Mononuclear cell (primary cell): ENCODE measurements around the gene RND1. TPM values are rescaled to one million over a fixed set of nuclear protein-coding genes. Genes with fewer than 3 reads are reported as not detected.
"Not testable (repeated sequence)": the region's sequence is repeated elsewhere in the genome, so short reads cannot be mapped to it uniquely, and the experiment has no call there.

Source experiments
- H3K27me3 ChIP-seq: 2 replicates; pipeline ENCODE4 v1.6.0; 2011; ENCODE audit warnings: low read length, control low read depth; ENCODE audit not compliant: insufficient read depth
- H3K4me1 ChIP-seq: 2 replicates; pipeline ENCODE4 v1.5.1; 2011; ENCODE audit warnings: mild to moderate bottlenecking, low read length, control low read depth; ENCODE audit not compliant: insufficient read depth
- H3K4me3 ChIP-seq: 2 replicates; pipeline ENCODE4 v1.5.1; 2011; ENCODE audit warnings: mild to moderate bottlenecking, low read length, moderate library complexity
- H3K9me3 ChIP-seq: 2 replicates; pipeline ENCODE4 v1.5.1; 2011; ENCODE audit warnings: low read depth, mild to moderate bottlenecking, control low read depth, low read length
- total RNA-seq: library from RNA; depleted of rRNA; stranded (reverse); fragments of >200 nt; gene quantifications from one replicate; pipeline ENCODE4 v1.2.3, GENCODE V29; 2012

The RND1 gene
- total RNA-seq = 6.2 TPM

DNA sequence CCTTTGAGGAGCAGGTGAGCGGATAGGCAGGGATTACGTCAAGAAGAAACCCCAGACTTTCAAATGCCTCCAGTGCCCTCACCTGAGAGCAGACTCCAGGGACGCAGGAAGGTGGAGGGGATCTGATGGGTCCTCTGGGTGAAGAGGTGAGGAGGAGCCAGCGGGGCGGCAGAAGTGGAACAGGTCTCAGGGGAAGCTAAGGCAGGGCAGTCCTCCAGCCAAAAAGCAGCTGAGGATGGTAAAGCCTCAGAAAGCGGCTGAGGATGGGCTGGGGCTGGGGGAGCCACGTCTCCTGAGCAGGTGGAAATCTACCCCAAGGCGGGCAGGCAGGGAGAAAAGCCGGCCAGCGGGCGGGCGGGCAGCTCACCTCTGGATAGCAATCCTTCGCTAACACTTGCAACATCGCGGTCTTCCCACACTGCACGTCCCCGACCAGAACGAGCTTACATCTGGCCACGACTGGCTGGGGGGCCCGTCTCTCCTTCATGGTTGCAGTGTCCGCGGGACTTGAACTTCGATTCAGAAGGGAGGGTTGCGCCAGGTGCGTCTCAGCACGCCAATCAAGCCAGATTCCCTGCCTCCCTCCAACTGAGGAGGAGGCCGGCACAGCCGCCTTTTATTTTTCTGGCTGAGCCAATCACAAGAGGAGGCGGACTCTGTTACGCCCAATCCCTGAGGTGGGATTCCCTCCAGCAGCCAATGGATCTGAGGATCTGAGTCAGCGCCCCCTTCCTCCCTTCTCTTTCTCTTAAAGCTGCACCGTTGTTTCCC is at the start of gene RND1:
Gene RND1, minus strand, starts transcription at position 590 of the 771 bp plus-strand sequence. Its CDS starts 103 bp downstream, at position 487.
- Histone ChIP-seq H3K27me3 (peaks cover 11% of the 10 kb centered on the region), H3K4me3 (peak within 1 kb of the TSS; percentile 42), H3K9me3 (no peaks in the 10 kb centered on the region)

DNA sequence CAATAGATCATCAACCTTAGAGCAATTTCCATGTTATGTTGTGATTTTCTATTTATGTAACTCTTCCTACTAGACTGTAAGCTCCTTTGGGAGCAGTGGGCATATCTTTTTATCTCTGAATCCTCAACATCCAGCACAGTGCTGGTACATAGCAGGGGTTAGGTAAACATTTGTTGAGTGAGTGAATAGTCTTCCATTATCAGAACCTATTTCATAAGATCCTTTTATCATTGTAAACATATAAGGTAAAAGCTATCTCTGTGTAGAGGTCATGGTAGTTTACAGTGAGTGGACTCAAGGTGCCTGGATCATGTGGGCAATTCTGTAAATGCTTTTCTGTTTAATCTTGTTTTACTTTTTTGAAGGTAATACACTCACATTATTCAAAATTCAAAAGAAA is 44.5 kb upstream of the RND1 start:
- H3K4me3 ChIP-seq = no peak overlapping the region
- H3K4me1 ChIP-seq = no peaks in the 10 kb centered on the region
- no peaks in the 10 kb centered on the region for H3K27me3 ChIP-seq
- H3K9me3 ChIP-seq = no peaks in the 10 kb centered on the region

More for the DNA sequence above, at the start of gene RND1:
- H3K4me1 ChIP-seq = peaks cover 22% of the 10 kb centered on the region

DNA sequence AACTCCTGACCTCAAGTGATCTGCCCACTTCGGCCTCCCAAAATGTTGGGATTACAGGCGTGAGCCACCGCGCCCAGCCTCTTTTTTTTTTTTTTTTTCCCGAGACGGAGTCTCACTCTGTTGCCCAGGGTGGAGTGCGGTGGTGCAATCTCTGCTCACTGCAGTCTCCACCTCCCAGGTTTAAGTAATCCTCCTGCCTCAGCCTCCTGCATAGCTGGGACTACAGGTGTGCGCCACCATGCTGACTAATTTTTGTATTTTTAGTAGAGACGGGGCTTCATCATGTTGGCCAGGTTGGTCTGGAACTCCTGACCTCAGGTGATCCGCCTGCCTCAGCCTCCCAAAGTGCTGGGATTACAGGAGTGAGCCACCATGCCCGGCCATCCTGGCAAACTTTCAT is 44.0 kb upstream of the RND1 start:
- H3K4me3 ChIP-seq, H3K27me3 ChIP-seq, H3K9me3 ChIP-seq, H3K4me1 ChIP-seq: not testable (repeated sequence)

DNA sequence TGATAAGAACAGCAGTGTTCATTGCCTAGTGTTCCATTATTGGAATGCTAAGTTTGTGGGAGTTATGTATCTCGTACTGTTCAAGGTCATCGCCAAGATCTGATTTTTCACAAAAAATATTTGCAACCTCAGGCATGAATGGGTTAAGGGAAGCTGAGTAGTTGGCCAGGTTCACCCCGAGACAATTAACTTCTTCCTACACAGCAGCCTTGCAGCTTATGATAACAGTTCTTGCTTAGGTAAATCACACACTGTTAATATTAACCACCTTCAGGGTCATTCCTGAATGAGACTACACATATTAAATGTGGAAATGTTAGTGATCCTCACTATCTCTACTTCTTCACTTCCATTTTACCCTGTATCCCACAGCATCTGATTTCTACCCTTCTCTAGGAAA is 41.6 kb upstream of the RND1 start:
- H3K4me3 ChIP-seq = no peak overlapping the region
- no peaks in the 10 kb centered on the region for H3K9me3 ChIP-seq
- H3K27me3 ChIP-seq = no peaks in the 10 kb centered on the region
- peaks cover 14% of the 10 kb centered on the region for H3K4me1 ChIP-seq

DNA sequence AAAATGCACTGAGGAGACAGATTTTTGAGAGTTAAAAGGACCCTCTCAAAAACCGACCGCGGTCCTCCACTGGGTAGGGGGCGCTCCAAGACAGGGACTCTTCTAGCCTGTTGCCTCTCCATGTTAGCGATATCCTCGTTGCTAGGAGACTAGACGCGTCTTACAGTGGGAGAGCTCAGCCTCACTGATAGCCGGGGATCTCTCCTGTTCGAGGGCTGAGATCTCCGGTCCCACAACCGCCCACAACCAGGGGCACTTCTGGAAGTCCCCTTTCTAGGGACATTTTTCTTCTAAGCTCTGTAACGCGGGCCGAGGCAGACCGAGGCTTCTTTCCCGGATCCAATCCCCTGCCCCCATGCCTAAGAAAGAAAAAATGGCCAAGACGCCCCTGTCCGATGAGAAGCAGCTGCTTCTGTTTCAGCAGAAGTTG is 38.3 kb upstream of the RND1 start:
- H3K4me3 ChIP-seq = peak overlapping the region; percentile 15
- peaks cover 14% of the 10 kb centered on the region for H3K4me1 ChIP-seq
- no peaks in the 10 kb centered on the region for H3K9me3 ChIP-seq

DNA sequence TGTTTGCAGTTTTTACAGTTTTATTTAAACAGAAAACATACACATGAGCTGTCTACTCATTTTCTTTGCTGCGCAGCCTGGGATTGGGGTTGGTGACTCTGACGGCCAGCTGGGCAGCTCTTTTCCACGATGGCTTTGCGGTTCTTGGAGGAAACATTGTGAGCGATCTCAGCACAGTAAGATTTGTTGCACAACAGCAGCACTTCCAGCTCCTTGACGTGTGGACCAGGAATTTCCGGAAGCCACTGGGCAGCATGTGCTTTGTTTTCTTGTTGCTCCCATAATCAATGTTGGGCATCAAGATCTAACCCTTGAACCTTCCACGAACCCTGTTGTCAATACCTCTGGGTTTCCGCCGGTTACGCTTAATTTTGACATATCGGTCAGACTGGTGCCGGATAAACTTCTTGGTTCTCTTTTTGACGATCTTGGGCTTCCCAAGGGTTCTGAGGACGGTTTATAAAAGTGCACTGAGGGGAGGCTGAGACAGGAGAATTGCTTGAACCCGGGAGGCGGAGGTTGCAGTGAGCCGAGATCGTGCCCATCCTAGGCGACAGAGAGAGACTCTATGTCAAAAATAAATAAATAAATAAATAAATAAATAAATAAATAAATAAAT is 37.8 kb upstream of the RND1 start:
- Histone ChIP-seq H3K27me3 (no peaks in the 10 kb centered on the region), H3K4me1 (peaks cover 14% of the 10 kb centered on the region), H3K9me3 (no peaks in the 10 kb centered on the region), H3K4me3 (no peak overlapping the region)

More for the DNA sequence above, 38.3 kb upstream of the RND1 start:
- no peaks in the 10 kb centered on the region for H3K27me3 ChIP-seq

DNA sequence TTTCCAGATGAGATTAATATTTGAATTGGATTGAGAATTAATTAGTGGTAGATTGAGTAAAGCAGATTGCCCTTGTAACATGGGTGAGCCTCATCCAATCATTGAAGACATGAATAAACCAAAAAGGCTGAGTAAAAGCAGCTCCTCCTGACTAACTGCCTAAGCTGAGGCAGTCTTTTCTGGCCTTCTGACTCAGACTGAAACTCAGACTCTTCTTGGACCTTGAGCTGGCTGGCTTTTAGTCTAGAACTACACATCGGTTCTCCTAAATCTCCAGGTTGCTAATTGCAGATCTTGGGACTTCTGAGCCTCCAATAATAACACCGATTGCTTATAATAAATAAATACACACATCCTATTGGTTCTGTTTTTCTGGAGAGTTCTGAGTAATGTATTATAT is 35.6 kb upstream of the RND1 start:
- Histone ChIP-seq H3K4me3 (no peak overlapping the region), H3K9me3 (no peaks in the 10 kb centered on the region), H3K4me1 (peaks cover 14% of the 10 kb centered on the region), H3K27me3 (no peaks in the 10 kb centered on the region)

DNA sequence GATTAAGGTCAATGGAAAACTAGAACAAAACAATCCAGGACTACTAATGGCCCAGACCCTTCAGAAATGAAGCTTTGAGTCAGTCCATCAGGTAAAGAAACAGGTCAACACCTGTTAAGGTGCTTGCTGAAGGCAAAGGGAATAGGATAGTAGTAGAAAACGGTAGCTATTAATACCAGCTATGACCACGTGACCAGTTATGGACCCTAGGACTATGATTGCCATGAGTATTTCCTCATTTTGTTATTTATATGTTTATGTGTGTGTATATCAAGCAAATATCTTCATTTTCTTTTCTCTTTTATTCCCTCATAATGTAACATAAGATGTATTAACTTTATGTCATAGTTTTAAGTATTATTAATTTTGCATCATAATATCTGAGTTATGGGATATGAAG is 34.0 kb upstream of the RND1 start:
- Histone ChIP-seq H3K4me3 (no peak overlapping the region), H3K4me1 (peaks cover 14% of the 10 kb centered on the region), H3K9me3 (no peaks in the 10 kb centered on the region), H3K27me3 (no peaks in the 10 kb centered on the region)

DNA sequence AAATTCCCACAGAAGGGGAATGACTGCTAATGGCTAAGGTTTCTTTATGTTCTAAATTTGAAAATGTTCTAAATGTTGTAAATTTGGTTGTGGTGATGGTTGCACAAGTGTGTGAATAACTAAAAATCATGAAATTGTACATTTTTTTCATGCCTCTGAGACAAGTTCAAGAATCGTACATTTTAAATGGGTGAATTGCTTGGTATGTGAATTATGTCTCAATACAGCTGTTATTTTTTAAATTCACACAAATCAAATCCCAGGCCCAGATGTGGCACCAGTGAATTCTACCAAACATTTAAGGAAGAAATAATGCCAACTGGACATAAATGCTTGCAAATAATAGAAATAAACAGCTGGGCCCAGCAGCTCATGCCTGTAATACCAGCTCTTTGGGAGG is 28.6 kb upstream of the RND1 start:
- peaks cover 5% of the 10 kb centered on the region for H3K4me1 ChIP-seq
- peaks cover 20% of the 10 kb centered on the region for H3K27me3 ChIP-seq
- H3K9me3 ChIP-seq = no peaks in the 10 kb centered on the region
- H3K4me3 ChIP-seq = no peak overlapping the region

DNA sequence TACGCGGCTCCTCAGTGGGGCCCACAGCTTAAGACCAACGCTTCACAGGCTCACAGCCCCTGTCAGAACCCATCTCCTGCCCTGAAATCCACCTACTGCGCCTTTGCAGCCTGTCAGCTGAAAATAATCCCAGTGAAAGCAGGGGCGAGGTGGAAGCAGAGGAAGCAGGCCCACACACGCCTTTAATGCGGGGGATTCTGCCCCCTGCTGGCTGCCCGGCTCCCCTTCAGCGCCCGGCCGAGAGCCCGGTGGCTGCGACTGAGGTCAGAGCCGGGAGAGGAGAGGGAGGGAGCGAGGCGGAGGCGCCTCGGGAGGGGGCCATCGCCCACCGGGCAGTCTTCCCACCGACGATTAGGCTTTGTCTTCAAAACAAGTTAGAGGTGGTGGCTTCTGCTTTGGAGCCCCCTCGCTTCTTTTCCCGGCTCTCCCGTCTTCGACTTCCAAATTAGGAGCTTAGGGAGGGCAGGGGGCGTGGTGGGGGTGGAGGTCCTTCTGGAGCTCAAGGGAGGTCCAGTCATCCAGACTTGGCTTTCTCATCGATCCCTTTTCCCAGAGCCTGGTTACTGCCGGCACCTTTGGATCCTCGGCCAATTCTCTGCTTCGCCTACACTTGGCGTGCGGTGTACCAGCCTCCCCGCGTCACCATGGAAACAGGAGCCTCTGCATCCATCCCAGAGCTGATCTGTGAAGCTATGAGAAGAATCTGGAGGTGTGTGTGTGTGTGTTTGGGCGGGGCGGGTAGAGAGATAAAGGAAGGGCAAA is 25.2 kb upstream of the RND1 start:
- H3K4me1 ChIP-seq = peaks cover 5% of the 10 kb centered on the region
- H3K9me3 ChIP-seq = no peaks in the 10 kb centered on the region
- peaks cover 20% of the 10 kb centered on the region for H3K27me3 ChIP-seq
- H3K4me3 ChIP-seq = no peak overlapping the region

DNA sequence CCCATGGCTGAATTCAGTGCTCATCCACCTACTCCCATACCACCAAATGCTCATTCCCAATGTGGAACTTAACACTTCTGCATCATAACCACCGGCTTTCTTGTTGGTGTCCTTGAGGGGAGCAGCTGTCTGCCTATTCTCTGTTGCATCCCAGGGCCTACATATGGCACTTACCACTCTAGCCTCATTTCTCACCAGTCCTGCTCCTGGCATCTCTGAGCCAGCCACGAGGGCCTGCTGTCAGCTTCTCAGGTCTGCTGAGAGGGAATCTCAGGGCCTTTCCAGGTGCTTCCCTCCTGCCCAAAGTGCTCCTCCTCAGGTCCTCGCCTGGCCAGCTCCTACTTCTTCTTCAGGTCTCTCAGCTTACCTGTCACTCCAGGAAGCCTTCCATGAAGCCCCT is 24.0 kb upstream of the RND1 start:
- H3K27me3 ChIP-seq = peaks cover 20% of the 10 kb centered on the region
- peaks cover 5% of the 10 kb centered on the region for H3K4me1 ChIP-seq
- no peaks in the 10 kb centered on the region for H3K9me3 ChIP-seq
- H3K4me3 ChIP-seq = no peak overlapping the region

DNA sequence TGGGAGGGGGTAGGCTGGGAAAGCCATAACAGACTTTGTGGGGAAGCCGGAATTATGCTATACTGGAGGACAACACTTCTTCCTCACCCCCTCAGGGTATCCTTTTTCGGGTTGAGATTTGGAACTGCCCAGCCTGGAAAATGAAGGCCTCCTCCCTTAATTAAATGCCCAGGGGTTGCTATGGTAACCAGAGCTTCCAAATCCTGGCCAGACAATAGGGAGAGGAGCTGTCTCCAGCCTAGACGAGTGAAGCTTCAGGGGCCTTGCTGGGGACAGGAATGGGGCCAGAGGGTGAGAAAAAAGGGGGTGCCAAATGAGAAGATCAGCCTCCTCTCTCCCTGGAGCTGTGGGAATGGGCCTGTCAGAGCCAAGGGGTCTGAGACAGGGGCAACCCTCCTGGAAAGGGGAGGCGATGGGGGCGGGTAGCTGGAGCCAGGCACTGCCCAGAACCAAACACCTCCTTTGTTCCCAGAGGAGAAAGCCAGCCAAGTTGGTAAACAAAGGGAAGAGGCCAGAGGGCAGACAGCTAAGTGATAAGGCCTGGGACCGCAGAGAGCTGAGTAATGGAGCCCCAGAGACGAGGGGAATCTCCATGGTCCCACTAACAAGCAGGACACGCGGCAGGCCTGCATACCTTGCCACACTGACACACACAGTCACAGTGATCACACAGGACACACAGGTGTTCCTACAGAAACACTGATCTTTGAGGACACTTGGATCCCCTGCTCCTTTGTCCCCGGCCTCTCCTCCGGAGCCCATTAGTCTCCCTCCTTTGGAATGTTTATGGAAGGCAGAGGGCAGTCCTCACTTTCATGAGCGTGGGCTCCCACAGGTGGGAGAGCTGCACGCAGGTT is 17.9 kb upstream of the RND1 start:
- Histone ChIP-seq H3K4me1 (no peaks in the 10 kb centered on the region), H3K27me3 (peaks cover 28% of the 10 kb centered on the region), H3K4me3 (no peak overlapping the region), H3K9me3 (no peaks in the 10 kb centered on the region)

DNA sequence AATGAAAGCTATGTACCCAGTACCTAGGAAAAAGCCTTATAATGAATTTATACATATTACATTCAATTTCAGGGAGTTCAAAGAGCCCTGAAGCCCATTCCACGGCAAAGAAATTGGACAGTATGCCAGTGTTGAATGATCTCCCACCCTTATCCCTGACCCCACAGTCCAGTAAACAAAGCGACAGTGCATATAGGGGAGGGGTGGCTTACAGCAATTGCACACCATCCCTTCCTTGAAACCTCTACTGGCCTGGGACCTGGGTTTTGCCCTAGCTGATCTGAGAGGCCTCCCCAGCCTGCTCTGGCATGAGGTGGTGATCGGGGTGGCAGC is 17.3 kb upstream of the RND1 start:
- H3K4me3 ChIP-seq = no peak overlapping the region
- no peaks in the 10 kb centered on the region for H3K4me1 ChIP-seq
- peaks cover 29% of the 10 kb centered on the region for H3K27me3 ChIP-seq
- H3K9me3 ChIP-seq = no peaks in the 10 kb centered on the region

DNA sequence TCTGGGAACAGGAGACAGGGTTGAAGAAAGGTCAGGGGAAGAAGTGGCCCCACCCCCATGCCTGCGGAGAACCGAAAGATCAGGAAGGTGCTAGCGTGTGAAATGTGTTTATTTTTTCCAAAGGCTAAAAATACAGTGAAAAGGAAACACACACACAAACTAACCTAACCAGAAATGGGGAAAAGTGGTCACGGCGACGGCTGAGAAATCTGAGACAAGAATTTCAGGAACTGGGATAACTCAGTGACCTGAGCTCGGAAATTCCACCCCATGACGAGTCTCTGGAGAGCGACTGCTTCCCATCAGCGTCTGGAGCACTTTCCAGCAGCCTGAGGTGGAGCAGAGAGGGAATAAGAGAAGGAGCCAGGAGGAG is 16.6 kb upstream of the RND1 start:
- Histone ChIP-seq H3K4me1 (no peaks in the 10 kb centered on the region), H3K27me3 (peaks cover 29% of the 10 kb centered on the region), H3K9me3 (no peaks in the 10 kb centered on the region), H3K4me3 (no peak overlapping the region)
